PFSK-1 (cell line): ENCODE measurements around the gene TMEM44.
A peak's percentile ranks its signal among the peaks of the same experiment; 100 is the strongest.

Experiments used
- FOXP2 ChIP-seq: optimal IDR thresholded peaks from 2 replicates; pipeline ENCODE3; 2011; ENCODE audit warnings: borderline replicate concordance, control low read depth, inconsistent platforms; ENCODE audit not compliant: insufficient read depth; ENCODE audit errors: extremely low read length, extremely low read depth
- POLR2AphosphoS5 ChIP-seq: IDR thresholded peaks from 2 replicates; pipeline ENCODE4 v1.6.1; 2012; ENCODE audit warnings: low read depth, mild to moderate bottlenecking, control low read depth, low read length, moderate library complexity
- SIN3A ChIP-seq: IDR thresholded peaks from 2 replicates; pipeline ENCODE4 v1.6.1; 2012; ENCODE audit warnings: mild to moderate bottlenecking, low read length, moderate library complexity, borderline replicate concordance; ENCODE audit not compliant: insufficient read depth
- TAF1 ChIP-seq: IDR thresholded peaks from 2 replicates; pipeline ENCODE4 v1.6.1; 2012; ENCODE audit warnings: low read length, control low read depth, borderline replicate concordance; ENCODE audit not compliant: insufficient read depth
- TF ChIP-seq, protein P1 (sequence below), 2 experiments: IDR thresholded peaks; 2 replicates each; pipeline versions ENCODE4 v1.6.1 to v1.8.0; 2011 to 2012; ENCODE audit warnings: low read depth in 2 of 2, low read length in 2 of 2, control low read depth in 1 of 2, inconsistent platforms in 1 of 2, mild to moderate bottlenecking in 1 of 2, moderate library complexity in 1 of 2; ENCODE audit not compliant: insufficient read depth in 1 of 2

TMEM44 gene

DNA sequence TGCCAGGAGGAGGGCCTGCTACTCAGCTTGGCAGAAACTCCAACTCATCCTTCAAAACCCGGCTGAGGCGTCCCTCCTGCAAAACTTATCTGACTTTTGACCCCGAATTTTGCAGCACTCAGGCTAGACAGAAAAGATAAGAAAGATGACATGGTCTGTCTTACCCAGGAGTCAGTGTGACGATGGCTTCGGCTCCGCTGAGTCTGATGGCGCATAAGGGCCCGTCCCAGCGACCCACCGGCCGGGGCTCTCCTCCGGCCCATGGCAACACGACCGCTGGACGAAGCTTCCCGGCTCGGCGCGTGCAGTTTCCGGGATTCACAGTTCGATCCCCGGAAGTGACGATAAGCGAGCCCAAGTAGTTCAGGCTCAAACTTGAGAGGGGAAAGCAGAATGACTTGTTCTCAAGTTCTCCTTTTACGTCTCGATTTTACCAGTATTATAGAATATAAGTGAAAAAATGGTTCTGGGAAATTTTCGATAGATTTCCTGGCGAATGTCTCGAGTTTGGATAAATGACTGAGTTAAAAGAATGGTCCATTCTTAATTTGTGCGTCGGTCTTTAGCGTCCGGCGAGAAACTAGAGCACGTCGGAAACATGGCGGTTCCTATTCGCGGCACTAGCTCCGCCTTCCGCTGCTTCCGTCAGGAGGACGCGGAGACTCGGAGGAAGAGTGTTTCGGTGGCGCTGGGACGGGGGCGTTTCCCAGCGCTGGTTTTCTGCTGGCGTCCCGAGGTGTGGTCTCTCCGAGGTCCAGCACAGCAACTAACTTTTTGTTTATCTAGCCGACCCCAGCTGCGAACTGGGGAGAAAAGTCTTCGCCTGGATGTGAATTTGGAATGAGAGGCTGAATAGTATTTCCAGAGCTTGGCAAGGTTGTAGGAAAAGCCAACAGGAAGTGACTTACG, 38.9 kb upstream of the TMEM44 start, which contains the start of gene LSG1:
LSG1 (minus strand) TSS at position 292 of the 909 bp plus-strand sequence; CDS start at position 263, 29 bp downstream.
- TF ChIP-seq TAF1 (peak; percentile 49; the same call in 1 of the 2 replicates), POLR2AphosphoS5 (peak; percentile 65; the same call in 1 of the 2 replicates), SIN3A (0 out of 2 replicates have a peak, but pooled peaks have one; percentile 76), FOXP2 (peak; percentile 84)
- TF ChIP-seq, protein P1, sequence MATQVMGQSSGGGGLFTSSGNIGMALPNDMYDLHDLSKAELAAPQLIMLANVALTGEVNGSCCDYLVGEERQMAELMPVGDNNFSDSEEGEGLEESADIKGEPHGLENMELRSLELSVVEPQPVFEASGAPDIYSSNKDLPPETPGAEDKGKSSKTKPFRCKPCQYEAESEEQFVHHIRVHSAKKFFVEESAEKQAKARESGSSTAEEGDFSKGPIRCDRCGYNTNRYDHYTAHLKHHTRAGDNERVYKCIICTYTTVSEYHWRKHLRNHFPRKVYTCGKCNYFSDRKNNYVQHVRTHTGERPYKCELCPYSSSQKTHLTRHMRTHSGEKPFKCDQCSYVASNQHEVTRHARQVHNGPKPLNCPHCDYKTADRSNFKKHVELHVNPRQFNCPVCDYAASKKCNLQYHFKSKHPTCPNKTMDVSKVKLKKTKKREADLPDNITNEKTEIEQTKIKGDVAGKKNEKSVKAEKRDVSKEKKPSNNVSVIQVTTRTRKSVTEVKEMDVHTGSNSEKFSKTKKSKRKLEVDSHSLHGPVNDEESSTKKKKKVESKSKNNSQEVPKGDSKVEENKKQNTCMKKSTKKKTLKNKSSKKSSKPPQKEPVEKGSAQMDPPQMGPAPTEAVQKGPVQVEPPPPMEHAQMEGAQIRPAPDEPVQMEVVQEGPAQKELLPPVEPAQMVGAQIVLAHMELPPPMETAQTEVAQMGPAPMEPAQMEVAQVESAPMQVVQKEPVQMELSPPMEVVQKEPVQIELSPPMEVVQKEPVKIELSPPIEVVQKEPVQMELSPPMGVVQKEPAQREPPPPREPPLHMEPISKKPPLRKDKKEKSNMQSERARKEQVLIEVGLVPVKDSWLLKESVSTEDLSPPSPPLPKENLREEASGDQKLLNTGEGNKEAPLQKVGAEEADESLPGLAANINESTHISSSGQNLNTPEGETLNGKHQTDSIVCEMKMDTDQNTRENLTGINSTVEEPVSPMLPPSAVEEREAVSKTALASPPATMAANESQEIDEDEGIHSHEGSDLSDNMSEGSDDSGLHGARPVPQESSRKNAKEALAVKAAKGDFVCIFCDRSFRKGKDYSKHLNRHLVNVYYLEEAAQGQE (IDR thresholded peaks at IDR 0.05; ENCODE audit: insufficient read depth in 1 of 2, low read depth in 2 of 2, low read length in 2 of 2), result no peak

GRCh38 chr3:194671511-194671899, 38.3 kb upstream of the TMEM44 start:
- TF ChIP-seq, protein P1 (IDR thresholded peaks at IDR 0.05; ENCODE audit: insufficient read depth in 1 of 2, low read depth in 2 of 2, low read length in 2 of 2), result no peak
- TF ChIP-seq SIN3A, result no peak
- TF ChIP-seq TAF1, result no peak
- TF ChIP-seq POLR2AphosphoS5, result no peak
- TF ChIP-seq FOXP2, result no peak

- no peak for TF ChIP-seq POLR2AphosphoS5
- no peak for TF ChIP-seq TAF1
- no peak for TF ChIP-seq SIN3A
- TF ChIP-seq, protein P1 (IDR thresholded peaks at IDR 0.05; ENCODE audit: insufficient read depth in 1 of 2, low read depth in 2 of 2, low read length in 2 of 2), result no peak
- TF ChIP-seq FOXP2, result no peak
These were observed 34.1 kb upstream of the TMEM44 start for GRCh38 chr3:194667363-194667762.

- TF ChIP-seq FOXP2 (no peak), SIN3A (no peak), POLR2AphosphoS5 (no peak), TAF1 (no peak)
- TF ChIP-seq, protein P1 (IDR thresholded peaks at IDR 0.05; ENCODE audit: insufficient read depth in 1 of 2, low read depth in 2 of 2, low read length in 2 of 2), result no peak
These were observed 31.6 kb upstream of the TMEM44 start for GRCh38 chr3:194664857-194665256.

DNA sequence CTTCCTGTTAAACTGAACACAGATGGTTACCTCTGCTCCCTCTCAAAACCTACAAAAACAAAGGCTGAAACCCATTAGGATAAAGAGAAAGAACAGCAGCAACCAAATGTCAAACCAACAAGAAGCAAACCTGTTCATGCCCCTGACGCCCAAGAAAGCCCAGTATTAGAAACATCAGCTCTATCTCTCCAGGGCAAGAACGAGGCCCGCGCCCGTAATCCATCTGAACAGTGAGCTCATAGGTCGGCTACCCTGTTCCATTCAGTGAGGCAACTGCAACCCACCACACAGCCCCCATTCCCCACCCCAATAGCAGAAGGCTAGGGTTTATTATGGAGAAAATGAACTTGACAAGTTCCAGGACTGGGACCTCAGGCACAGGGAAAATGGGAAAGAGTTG, 28.7 kb upstream of the TMEM44 start:
- TF ChIP-seq FOXP2 (no peak), TAF1 (no peak), SIN3A (no peak), POLR2AphosphoS5 (no peak)
- TF ChIP-seq, protein P1 (IDR thresholded peaks at IDR 0.05; ENCODE audit: insufficient read depth in 1 of 2, low read depth in 2 of 2, low read length in 2 of 2), result no peak
